ENCODE data around the gene TMEM132D. TPM values are rescaled to one million over a fixed set of nuclear protein-coding genes. Genes with fewer than 3 reads are reported as not detected.

Gene TMEM132D
- total and polyA plus RNA-seq, 3 donors from 2014 or later = 0.44 to 0.50 (median 0.47) TPM

- intact Hi-C loops (cut with DNase I; ENCODE audit: low total_unique reads) = no loop called here
- Histone ChIP-seq H3K36me3 (ENCODE audit: low read depth, missing control alignments) (no peaks in the 10 kb centered on the region), H3K27ac (no peak overlapping the region), H3K4me1 (no peaks in the 10 kb centered on the region), H3K4me3 (no peak overlapping the region), H3K9me3 (no peaks in the 10 kb centered on the region), H3K27me3 (no peaks in the 10 kb centered on the region)
- WGBS, 2 donors = 84 to 86% methylated on average over 12 of the region's 12 CpGs
- no peak for TF ChIP-seq POLR2A (IDR thresholded peaks at IDR 0.05)
- TF ChIP-seq CTCF (IDR thresholded peaks at IDR 0.05) = no peak
- no peak for DNase-seq
Observed at GRCh38 chr12:129779989-129780388, 123.8 kb downstream of the TMEM132D start.

- intact Hi-C loops (cut with DNase I; ENCODE audit: low total_unique reads) = no loop called here
- DNase-seq = no peak
- 81 to 92% methylated on average over 5 of the region's 5 CpGs for WGBS, 2 donors
Observed at GRCh38 chr12:129779033-129779432, 124.8 kb downstream of the TMEM132D start.

DNA sequence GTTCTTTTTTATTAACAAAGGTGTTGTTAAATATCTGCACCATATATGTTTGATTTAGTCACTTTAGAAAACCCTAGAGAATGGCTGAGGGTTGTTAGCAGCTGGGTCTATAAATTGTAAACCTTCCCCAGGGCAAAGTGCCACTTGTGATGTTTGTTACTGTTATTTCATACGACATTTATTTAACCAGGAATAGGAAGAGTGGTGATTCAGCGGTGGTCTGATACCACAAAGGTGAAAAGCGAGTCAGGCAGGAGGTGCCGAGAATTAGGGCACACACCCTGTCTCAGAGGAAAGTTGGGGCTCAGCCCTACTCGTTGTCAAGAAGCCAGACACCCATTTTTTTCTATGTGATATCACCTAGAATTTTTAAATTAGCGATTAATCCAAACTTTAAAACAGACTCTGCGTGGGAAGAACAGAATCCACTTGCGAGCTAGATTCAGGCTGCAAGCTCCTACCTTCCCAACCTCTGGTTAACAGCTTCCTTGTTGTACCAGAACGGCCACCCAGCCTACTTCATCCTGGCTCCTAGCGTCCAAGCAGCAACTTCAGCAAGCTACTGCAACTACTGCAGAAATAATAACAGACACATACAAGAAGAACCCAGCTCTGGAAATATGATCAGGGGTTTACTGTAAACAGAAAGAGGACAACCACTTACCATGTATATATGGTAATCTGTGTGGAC is 126.7 kb downstream of the TMEM132D start:
- Histone ChIP-seq H3K27me3 (no peaks in the 10 kb centered on the region), H3K36me3 (ENCODE audit: low read depth, missing control alignments) (no peaks in the 10 kb centered on the region), H3K4me3 (no peak overlapping the region), H3K9me3 (no peaks in the 10 kb centered on the region), H3K4me1 (no peaks in the 10 kb centered on the region), H3K27ac (no peak overlapping the region)
- DNase-seq = no peak
- 83 to 87% methylated on average over 10 of the region's 10 CpGs for WGBS, 2 donors
- intact Hi-C loops (cut with DNase I; ENCODE audit: low total_unique reads) = no loop called here
- TF ChIP-seq POLR2A (IDR thresholded peaks at IDR 0.05) = no peak
- no peak for TF ChIP-seq CTCF (IDR thresholded peaks at IDR 0.05)

More at GRCh38 chr12:129779033-129779432, 124.8 kb downstream of the TMEM132D start:
- H3K27me3 ChIP-seq = no peaks in the 10 kb centered on the region
- H3K36me3 ChIP-seq (ENCODE audit: low read depth, missing control alignments) = no peaks in the 10 kb centered on the region
- H3K27ac ChIP-seq = no peak overlapping the region
- TF ChIP-seq CTCF (IDR thresholded peaks at IDR 0.05) (no peak), POLR2A (IDR thresholded peaks at IDR 0.05) (no peak)
- no peaks in the 10 kb centered on the region for H3K4me1 ChIP-seq
- H3K9me3 ChIP-seq = no peaks in the 10 kb centered on the region
- no peak overlapping the region for H3K4me3 ChIP-seq

GRCh38 chr12:129772501-129773493 is 131.0 kb downstream of the TMEM132D start:
- H3K4me3 ChIP-seq = no peak overlapping the region
- WGBS, 2 donors = 49 to 71% methylated on average over 17 of the region's 17 CpGs
- no peak for TF ChIP-seq CTCF (IDR thresholded peaks at IDR 0.05)
- TF ChIP-seq POLR2A (IDR thresholded peaks at IDR 0.05) = no peak
- no peak for DNase-seq
- no peaks in the 10 kb centered on the region for H3K27me3 ChIP-seq
- no peaks in the 10 kb centered on the region for H3K36me3 ChIP-seq (ENCODE audit: low read depth, missing control alignments)
- H3K9me3 ChIP-seq = no peaks in the 10 kb centered on the region
- intact Hi-C loops (cut with DNase I; ENCODE audit: low total_unique reads) = no loop called here
- no peak overlapping the region for H3K27ac ChIP-seq
- H3K4me1 ChIP-seq = no peaks in the 10 kb centered on the region
